HG02798 (cell line): ENCODE results near the gene PSME3.

Experiments used
- ATAC-seq: cut with Tn5 transposase; IDR thresholded peaks from one replicate; pipeline ENCODE4 v1.9.1; 2021; ENCODE audit warnings: mild to moderate bottlenecking; ENCODE audit not compliant: unreplicated experiment, poor library complexity

The PSME3 gene, protein sequence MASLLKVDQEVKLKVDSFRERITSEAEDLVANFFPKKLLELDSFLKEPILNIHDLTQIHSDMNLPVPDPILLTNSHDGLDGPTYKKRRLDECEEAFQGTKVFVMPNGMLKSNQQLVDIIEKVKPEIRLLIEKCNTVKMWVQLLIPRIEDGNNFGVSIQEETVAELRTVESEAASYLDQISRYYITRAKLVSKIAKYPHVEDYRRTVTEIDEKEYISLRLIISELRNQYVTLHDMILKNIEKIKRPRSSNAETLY

DNA sequence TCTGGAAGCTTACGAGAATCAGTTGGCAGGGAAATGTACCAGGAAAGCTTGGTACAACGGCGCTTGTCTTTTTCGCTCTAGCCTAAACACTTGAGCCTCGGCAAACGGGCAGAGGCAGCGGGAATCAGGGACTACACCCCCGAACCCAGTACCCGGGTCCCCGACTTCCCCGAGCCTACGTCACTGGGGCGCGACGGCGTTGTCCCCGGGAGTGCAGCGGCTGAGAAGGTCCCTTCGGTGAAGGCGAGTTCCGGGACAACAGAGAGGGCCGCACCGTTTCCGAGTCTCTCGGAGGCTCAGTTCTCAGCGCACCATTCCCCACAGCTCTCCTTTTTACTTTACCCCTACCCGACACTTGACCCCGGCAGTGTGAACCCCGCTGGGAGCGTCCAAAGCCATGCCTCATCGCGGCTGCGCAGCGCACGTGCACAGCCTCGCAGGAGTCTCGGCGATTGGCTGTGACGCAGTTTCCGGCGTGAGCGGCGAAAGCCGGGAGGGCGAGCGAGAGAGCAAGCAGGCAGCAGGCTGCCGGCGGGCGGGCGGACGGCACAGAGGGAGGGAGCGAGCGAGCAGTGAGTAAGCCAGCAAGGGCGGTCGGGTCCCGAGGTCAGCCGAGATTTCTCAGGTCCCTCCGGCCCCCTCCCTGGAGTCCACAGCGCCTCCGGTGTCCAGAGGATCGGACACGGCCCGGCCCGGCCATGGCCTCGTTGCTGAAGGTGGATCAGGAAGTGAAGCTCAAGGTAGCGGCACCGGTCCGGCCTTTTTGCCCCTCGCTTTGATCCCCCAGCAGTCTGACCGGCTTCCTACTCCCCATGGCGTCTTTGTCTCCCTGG lies at the start of gene PSME3:
TSS of gene PSME3 (plus strand) at position 464 of the 833 bp plus-strand sequence. CDS start at position 699, 235 bp downstream.
- peak; percentile 90 for ATAC-seq

DNA sequence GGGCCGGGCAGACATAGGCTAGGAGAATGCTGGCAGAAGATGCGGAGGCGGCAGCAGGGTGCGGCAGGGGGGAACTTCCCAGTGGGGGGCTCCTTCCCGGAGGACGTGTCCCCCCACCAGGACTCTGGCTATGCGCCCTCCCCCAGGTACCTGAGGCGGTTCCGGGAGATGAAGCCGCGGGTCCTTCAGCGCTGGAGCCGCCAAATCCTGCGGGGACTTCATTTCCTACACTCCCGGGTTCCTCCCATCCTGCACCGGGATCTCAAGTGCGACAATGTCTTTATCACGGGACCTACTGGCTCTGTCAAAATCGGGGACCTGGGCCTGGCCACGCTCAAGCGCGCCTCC lies 49.4 kb upstream of the PSME3 start:
- ATAC-seq, result no peak

DNA sequence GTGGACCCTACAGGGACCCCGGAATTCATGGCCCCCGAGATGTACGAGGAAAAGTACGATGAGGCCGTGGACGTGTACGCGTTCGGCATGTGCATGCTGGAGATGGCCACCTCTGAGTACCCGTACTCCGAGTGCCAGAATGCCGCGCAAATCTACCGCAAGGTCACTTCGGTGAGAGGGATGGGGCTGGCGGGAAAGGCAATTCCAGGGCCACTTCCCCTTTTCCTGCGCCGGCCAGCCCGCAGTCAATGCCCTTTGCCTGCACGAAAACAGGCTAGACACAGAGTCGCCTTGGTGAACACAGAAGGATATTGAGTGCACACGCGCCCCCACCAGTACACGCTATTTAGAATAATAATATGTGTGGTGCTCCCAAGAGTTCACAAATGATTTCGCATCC lies 48.8 kb upstream of the PSME3 start:
- ATAC-seq, result no peak

GRCh38 chr17:42784811-42785592 lies 48.2 kb upstream of the PSME3 start:
- ATAC-seq, result no peak

- no peak for ATAC-seq
Measured at GRCh38 chr17:42787266-42787665, 45.9 kb upstream of the PSME3 start.

DNA sequence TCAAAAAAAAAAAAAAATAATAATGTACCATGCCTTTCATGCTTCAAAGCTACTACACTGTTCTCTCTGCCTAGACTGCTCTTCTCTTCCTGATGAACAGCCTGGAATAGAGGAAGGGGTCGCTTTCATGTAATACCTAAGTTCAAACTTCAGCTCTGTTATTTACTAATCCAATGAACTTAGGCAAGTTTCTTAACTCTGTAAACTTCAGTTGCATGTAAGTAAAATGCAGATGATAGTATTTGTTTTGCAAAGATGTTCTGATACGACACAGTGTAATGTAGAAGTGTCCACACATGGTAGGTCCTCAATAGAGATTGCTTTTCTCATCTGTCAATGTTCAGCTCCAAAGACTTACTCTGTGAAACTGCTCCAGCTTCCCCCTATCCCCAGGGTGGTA lies 41.2 kb upstream of the PSME3 start:
- ATAC-seq, result no peak

DNA sequence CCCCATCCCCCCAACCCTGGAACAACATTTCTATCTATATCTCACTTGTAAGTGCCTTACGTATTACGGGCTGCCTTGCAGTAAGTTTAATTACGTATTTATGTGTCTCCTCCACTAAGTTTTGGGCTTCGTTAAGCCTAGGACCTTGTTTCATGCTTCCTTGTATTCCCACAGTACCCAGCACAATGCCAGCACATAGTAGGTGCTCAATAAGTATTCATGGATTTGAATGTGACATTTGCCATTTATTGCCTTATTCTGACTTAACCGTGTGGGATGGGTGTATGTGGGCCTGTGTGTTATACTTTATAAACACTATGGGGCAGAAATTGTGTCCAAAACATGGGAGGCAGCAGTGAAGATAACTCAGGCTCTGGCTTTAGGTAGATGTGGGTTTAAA lies 40.7 kb upstream of the PSME3 start:
- no peak for ATAC-seq

GRCh38 chr17:42795061-42795460 lies 38.1 kb upstream of the PSME3 start:
- no peak for ATAC-seq

GRCh38 chr17:42795465-42795864 lies 37.7 kb upstream of the PSME3 start:
- ATAC-seq, result no peak

- ATAC-seq, result no peak
Measured at GRCh38 chr17:42796066-42796758, 37.0 kb upstream of the PSME3 start.

GRCh38 chr17:42797067-42798007 lies 35.9 kb upstream of the PSME3 start:
- no peak for ATAC-seq

DNA sequence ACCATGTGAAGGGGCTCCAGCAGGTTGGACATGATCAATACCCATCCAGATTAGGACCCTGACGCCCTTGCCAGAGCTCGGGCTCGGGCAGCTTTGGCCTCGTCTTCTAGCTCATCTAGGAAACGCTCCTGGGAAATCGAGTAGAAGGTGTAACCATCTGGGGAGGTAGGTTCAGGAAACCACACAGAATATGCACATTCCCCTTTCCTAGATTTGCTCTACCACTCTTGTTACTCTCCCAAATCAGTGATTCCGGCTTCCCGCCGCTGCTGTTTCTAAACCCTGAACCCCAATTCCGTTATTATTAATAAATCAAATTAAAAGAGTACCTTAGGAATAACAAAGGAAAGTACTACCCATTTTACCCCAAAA lies 35.2 kb upstream of the PSME3 start:
- ATAC-seq, result no peak

- peak; percentile 86 for ATAC-seq
Measured at GRCh38 chr17:42798383-42799380, 34.5 kb upstream of the PSME3 start, which contains the start of the genes CNTD1 and COA3. Gene CNTD1, plus strand, starts transcription at chr17:42798861. Its CDS starts 207 bp downstream, at chr17:42799068. Gene COA3, minus strand, starts transcription at chr17:42798704. Its CDS starts 23 bp downstream, at chr17:42798681.

GRCh38 chr17:42803074-42803883 lies 29.9 kb upstream of the PSME3 start:
- ATAC-seq, result no peak

- no peak for ATAC-seq
Measured at GRCh38 chr17:42804918-42805367, 28.3 kb upstream of the PSME3 start.

DNA sequence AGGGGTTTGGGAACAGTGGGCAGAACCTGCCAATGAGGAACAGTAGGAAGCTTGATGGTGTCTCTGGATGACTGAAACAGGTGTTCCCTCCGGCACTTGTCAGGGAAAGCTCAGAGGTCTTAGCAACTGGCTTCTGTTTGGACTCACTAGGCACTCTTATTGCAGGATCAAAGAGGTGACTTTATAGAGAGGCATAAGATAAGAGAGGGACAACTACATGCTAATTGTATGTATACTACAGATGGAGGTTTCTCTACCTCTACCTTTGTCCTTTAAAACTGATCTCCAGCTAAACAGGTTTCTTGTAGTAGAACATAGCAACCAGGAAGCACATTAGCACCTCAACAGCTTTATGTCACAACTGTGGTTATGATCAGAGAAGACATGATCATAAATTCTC lies 26.9 kb upstream of the PSME3 start:
- ATAC-seq, result no peak

- no peak for ATAC-seq
Measured at GRCh38 chr17:42809250-42809649, 23.9 kb upstream of the PSME3 start.
